RWPE1 (cell line): Measurements from ENCODE around the gene KRT77.

Experiments used
- CTCF ChIA-PET: fragments of 350-600 bp; sonication (Branson Sonifier 250); formaldehyde crosslinking; extraction: SDS; loops from one replicate; lab custom pipeline; 2021; lab: Yijun Ruan, JAX
- POLR2A ChIA-PET: fragments of 400-600 bp; formaldehyde crosslinking; extraction: SDS; loops from one replicate; lab custom pipeline; 2020; ENCODE audit warnings: antibody characterized with exemption; ENCODE audit not compliant: low non-redundant PET; lab: Yijun Ruan, JAX
- DNase-seq: peaks from one replicate; pipeline ENCODE4 v3.0.0; 2012; ENCODE audit warnings: low spot score
- H3K27ac ChIP-seq: fragments of 450-650 bp; 2 replicates; pipeline ENCODE4 v1.5.1; 2017
- CTCF ChIP-seq: fragments of 450-650 bp; conservative IDR thresholded peaks from 2 replicates; pipeline ENCODE4 v1.5.1; 2017; ENCODE audit warnings: low read depth, mild to moderate bottlenecking

KRT77 gene

DNA sequence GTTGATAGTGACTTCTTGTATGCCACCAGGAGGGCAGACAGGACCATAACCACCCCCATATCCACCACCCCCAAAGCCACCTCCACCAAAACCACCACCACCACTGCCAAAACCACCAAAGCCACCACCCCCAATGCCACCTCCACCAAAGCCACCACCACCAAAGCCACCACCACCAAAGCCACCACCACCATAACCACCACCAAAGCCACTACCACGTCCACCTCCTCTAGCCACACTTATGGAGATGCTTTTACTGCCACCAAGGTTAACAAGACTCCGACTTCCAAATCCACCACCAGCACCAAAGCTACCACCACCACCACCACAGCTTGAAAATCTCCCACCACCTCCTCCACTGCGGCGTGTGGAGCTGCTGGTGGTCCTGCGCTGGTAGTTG is 23.4 kb downstream of the KRT77 start:
- TF ChIP-seq CTCF: no peak
- POLR2A ChIA-PET: no interaction called here
- CTCF ChIA-PET: interaction anchor here (0.9 kb wide), 1 partner anchor 200 kb away, joined by 3 read pairs; no protein-coding TSS in a partner anchor
- no peak for DNase-seq
- H3K27ac ChIP-seq: no peak overlapping the region

GRCh38 chr12:52677671-52678070 is 25.7 kb downstream of the KRT77 start:
- TF ChIP-seq CTCF: no peak
- ChIA-PET CTCF (no interaction called here), POLR2A (no interaction called here)
- no peak for DNase-seq
- no peak overlapping the region for H3K27ac ChIP-seq

- ChIA-PET POLR2A (no interaction called here), CTCF (interaction anchor here (0.5 kb wide), 1 partner anchor 32 kb away, joined by 3 read pairs; no protein-coding TSS in a partner anchor)
- no peak for TF ChIP-seq CTCF
- DNase-seq: no peak
- no peak overlapping the region for H3K27ac ChIP-seq
Observed at GRCh38 chr12:52677126-52677525, 26.2 kb downstream of the KRT77 start.

GRCh38 chr12:52676163-52676562 is 27.2 kb downstream of the KRT77 start:
- ChIA-PET POLR2A (no interaction called here), CTCF (interaction anchor here (0.7 kb wide), 1 partner anchor 40 kb away, joined by 6 read pairs; no protein-coding TSS in a partner anchor)
- no peak for DNase-seq
- no peak overlapping the region for H3K27ac ChIP-seq
- TF ChIP-seq CTCF: no peak

DNA sequence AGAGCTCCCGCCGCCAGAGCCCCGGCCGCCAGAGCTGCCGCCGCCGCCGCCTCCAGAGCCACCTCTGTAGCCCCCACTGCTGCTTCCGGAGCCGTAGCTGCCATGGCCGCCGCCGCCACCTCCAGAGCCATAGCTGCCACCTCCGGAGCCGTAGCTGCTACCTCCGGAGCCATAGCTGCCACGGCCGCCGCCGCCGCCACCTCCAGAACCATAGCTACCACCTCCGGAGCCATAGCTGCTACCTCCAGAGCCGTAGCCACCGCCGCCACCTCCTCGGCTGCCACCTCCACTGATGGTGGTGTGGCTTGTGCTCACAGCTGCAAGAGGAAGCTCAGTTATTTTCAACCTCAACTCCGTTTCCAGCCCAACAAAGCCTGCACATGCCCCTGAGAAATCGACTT is 28.0 kb downstream of the KRT77 start:
- POLR2A ChIA-PET: no interaction called here
- no peak for DNase-seq
- no peak overlapping the region for H3K27ac ChIP-seq
- TF ChIP-seq CTCF: no peak
- CTCF ChIA-PET: interaction anchor here (0.6 to 1.2 kb wide), 4 partner anchors 10 to 204 kb away, joined by 3 to 6 read pairs (median 4); no protein-coding TSS in a partner anchor

GRCh38 chr12:52674433-52674775 is 28.9 kb downstream of the KRT77 start:
- POLR2A ChIA-PET: no interaction called here

More at GRCh38 chr12:52674433-52674775, 28.9 kb downstream of the KRT77 start:
- CTCF ChIA-PET: interaction anchor here (0.7 kb wide), 1 partner anchor 11 kb away, joined by 3 read pairs; no protein-coding TSS in a partner anchor
- DNase-seq: no peak
- no peak for TF ChIP-seq CTCF
- no peak overlapping the region for H3K27ac ChIP-seq
